UCSD-AML1 (cell line): ENCODE results near the gene HLF.

ENCODE experiments used
- DNase-seq: peaks from one replicate; lab custom pipeline; 2025; ENCODE audit not compliant: unreplicated experiment; lab: John Stamatoyannopoulos, UW

The HLF gene

GRCh38 chr17:55264645-55265298 is at the start of gene HLF:
Gene HLF (plus strand): TSS chr17:55264960. CDS start chr17:55265485, 525 bp downstream.
- DNase-seq, result peak; percentile 76

GRCh38 chr17:55215711-55216110 is 49.0 kb upstream of the HLF start:
- no peak for DNase-seq

- no peak for DNase-seq
Measured at GRCh38 chr17:55216888-55217287, 47.9 kb upstream of the HLF start.

- no peak for DNase-seq
Measured at GRCh38 chr17:55219459-55219858, 45.3 kb upstream of the HLF start.

- no peak for DNase-seq
Measured at GRCh38 chr17:55219934-55220333, 44.8 kb upstream of the HLF start.

- DNase-seq, result no peak
Measured at GRCh38 chr17:55223524-55223923, 41.2 kb upstream of the HLF start.

GRCh38 chr17:55224746-55225145 is 40.0 kb upstream of the HLF start:
- DNase-seq, result no peak

- DNase-seq, result no peak
Measured at GRCh38 chr17:55225237-55225636, 39.5 kb upstream of the HLF start.

GRCh38 chr17:55228683-55229192 is 36.0 kb upstream of the HLF start:
- no peak for DNase-seq

GRCh38 chr17:55229276-55229675 is 35.5 kb upstream of the HLF start:
- no peak for DNase-seq

- DNase-seq, result no peak
Measured at GRCh38 chr17:55230716-55231115, 34.0 kb upstream of the HLF start.

GRCh38 chr17:55233840-55234239 is 30.9 kb upstream of the HLF start:
- DNase-seq, result no peak

GRCh38 chr17:55236316-55236715 is 28.4 kb upstream of the HLF start:
- no peak for DNase-seq

- DNase-seq, result no peak
Measured at GRCh38 chr17:55237268-55237667, 27.5 kb upstream of the HLF start.

GRCh38 chr17:55237841-55238178 is 26.9 kb upstream of the HLF start:
- DNase-seq, result no peak

GRCh38 chr17:55238179-55238930 is 26.4 kb upstream of the HLF start:
- peak; percentile 71 for DNase-seq

- DNase-seq, result no peak
Measured at GRCh38 chr17:55238931-55239297, 25.8 kb upstream of the HLF start.

GRCh38 chr17:55241097-55241496 is 23.7 kb upstream of the HLF start:
- DNase-seq, result no peak

- DNase-seq, result no peak
Measured at GRCh38 chr17:55242476-55242875, 22.3 kb upstream of the HLF start.

GRCh38 chr17:55245986-55246385 is 18.8 kb upstream of the HLF start:
- DNase-seq, result no peak

- no peak for DNase-seq
Measured at GRCh38 chr17:55246583-55246982, 18.2 kb upstream of the HLF start.

GRCh38 chr17:55248077-55248476 is 16.7 kb upstream of the HLF start:
- DNase-seq, result no peak

- DNase-seq, result no peak
Measured at GRCh38 chr17:55249861-55250260, 14.9 kb upstream of the HLF start.
